WTC11 (cell line): ENCODE results near the gene SLC8A1. TPM values are rescaled to one million over a fixed set of nuclear protein-coding genes. Genes with fewer than 3 reads are reported as not detected.

Experiments used
- ATAC-seq: fragments of 200-7000 bp; cut with Tn5 transposase; 2 replicates; pipeline ENCODE4 v1.10.0; 2021; ENCODE audit warnings: mild to moderate bottlenecking, moderate library complexity
- CTCF ChIA-PET: fragments of 300-600 bp; sonication (Branson Sonifier 250); formaldehyde crosslinking; loops from one replicate; lab custom pipeline; 2021; ENCODE audit warnings: antibody characterized with exemption; lab: Charles Lee
- POLR2A ChIA-PET: fragments of 350-600 bp; sonication (Branson Sonifier 250); formaldehyde crosslinking; loops from one replicate; lab custom pipeline; 2021; ENCODE audit warnings: antibody characterized with exemption; lab: Charles Lee
- DNase-seq: peaks from one replicate; pipeline ENCODE4 v3.0.0; 2021; ENCODE audit warnings: low spot score
- H3K27ac Mint-ChIP-seq: 2 replicates; pipeline ENCODE4 v1.8.0; 2021; ENCODE audit warnings: mixed read lengths
- H3K27me3 Mint-ChIP-seq: 2 replicates; pipeline ENCODE4 v1.8.0; 2021; ENCODE audit warnings: low read depth, mild to moderate bottlenecking, moderate library complexity, mixed read lengths
- H3K36me3 Mint-ChIP-seq: 2 replicates; pipeline ENCODE4 v1.8.0; 2021; ENCODE audit warnings: mixed read lengths
- H3K4me1 Mint-ChIP-seq: 2 replicates; pipeline ENCODE4 v1.8.0; 2022; ENCODE audit warnings: mixed read lengths
- H3K4me3 Mint-ChIP-seq: 2 replicates; pipeline ENCODE4 v1.8.0; 2021; ENCODE audit warnings: mild to moderate bottlenecking, moderate library complexity, mixed read lengths
- H3K9me3 Mint-ChIP-seq: 2 replicates; pipeline ENCODE4 v1.8.0; 2021; ENCODE audit warnings: mixed read lengths
- CREB1 ChIP-seq: sonication (generic); formaldehyde crosslinking; IDR thresholded peaks from 2 replicates; pipeline ENCODE4 v1.8.0; 2023; ENCODE audit warnings: mild to moderate bottlenecking, missing genetic modification reagents
- GRHL2 ChIP-seq: fragments of 250-450 bp; sonication (Bioruptor Pico); IDR thresholded peaks from 2 replicates; pipeline ENCODE4 v1.8.0; 2022; ENCODE audit warnings: mild to moderate bottlenecking, moderate library complexity; ENCODE audit not compliant: insufficient replicate concordance, severe bottlenecking
- GTF2I ChIP-seq: fragments of 250-450 bp; sonication (Bioruptor Pico); conservative IDR thresholded peaks from 2 replicates; pipeline ENCODE4 v1.4.0; 2021; ENCODE audit warnings: mild to moderate bottlenecking
- MXD4 ChIP-seq: fragments of 250-450 bp; sonication (Bioruptor Pico); IDR thresholded peaks from 2 replicates; pipeline ENCODE4 v1.8.0; 2021; ENCODE audit warnings: mild to moderate bottlenecking, moderate library complexity, borderline replicate concordance
- MYBL2 ChIP-seq: sonication (generic); formaldehyde crosslinking; IDR thresholded peaks from 2 replicates; pipeline ENCODE4 v1.8.1; 2023; ENCODE audit warnings: mild to moderate bottlenecking, moderate library complexity, missing genetic modification reagents
- ZNF396 ChIP-seq: fragments of 250-450 bp; sonication (Bioruptor Pico); IDR thresholded peaks from 2 replicates; pipeline ENCODE4 v1.8.0; 2021; ENCODE audit warnings: mild to moderate bottlenecking, moderate library complexity, borderline replicate concordance
- ZNF671 ChIP-seq: fragments of 250-450 bp; sonication (Bioruptor Pico); IDR thresholded peaks from 2 replicates; pipeline ENCODE4 v1.8.0; 2021; ENCODE audit warnings: mild to moderate bottlenecking
- total RNA-seq: library from RNA; stranded (reverse); gene quantifications from 3 replicates; pipeline ENCODE4 v1.2.3, GENCODE V29; 2021
- TF ChIP-seq, protein P1 (sequence below): fragments of 250-450 bp; sonication (Bioruptor Pico); IDR thresholded peaks from 2 replicates; pipeline ENCODE4 v1.9.0; 2021; ENCODE audit warnings: mild to moderate bottlenecking, borderline replicate concordance
- TF ChIP-seq, protein P2 (sequence below): sonication (generic); formaldehyde crosslinking; IDR thresholded peaks from 2 replicates; pipeline ENCODE4 v1.8.1; 2022; ENCODE audit warnings: missing genetic modification reagents, borderline replicate concordance
- TF ChIP-seq, protein P3 (sequence below): sonication (generic); formaldehyde crosslinking; IDR thresholded peaks from 2 replicates; pipeline ENCODE4 v1.8.0; 2022; ENCODE audit warnings: missing genetic modification reagents
- TF ChIP-seq, protein P4 (sequence below): sonication (generic); formaldehyde crosslinking; IDR thresholded peaks from 2 replicates; pipeline ENCODE4 v1.8.1; 2023; ENCODE audit warnings: mild to moderate bottlenecking, missing genetic modification reagents
- TF ChIP-seq, protein P5 (sequence below): fragments of 250-450 bp; sonication (Bioruptor Pico); IDR thresholded peaks from 2 replicates; pipeline ENCODE4 v1.9.0; 2021; ENCODE audit warnings: mild to moderate bottlenecking
- TF ChIP-seq, protein P6 (sequence below): sonication (generic); formaldehyde crosslinking; conservative IDR thresholded peaks from 2 replicates; pipeline ENCODE4 v1.8.1; 2023; ENCODE audit warnings: mild to moderate bottlenecking, low read depth, missing genetic modification reagents, moderate library complexity
- TF ChIP-seq, protein P7 (sequence below): sonication (generic); formaldehyde crosslinking; IDR thresholded peaks from 2 replicates; pipeline ENCODE4 v1.8.1; 2023; ENCODE audit warnings: mild to moderate bottlenecking, missing genetic modification reagents

The SLC8A1 gene
- total RNA-seq, 1 experiment from 2014 or later, result 2.6 TPM

DNA sequence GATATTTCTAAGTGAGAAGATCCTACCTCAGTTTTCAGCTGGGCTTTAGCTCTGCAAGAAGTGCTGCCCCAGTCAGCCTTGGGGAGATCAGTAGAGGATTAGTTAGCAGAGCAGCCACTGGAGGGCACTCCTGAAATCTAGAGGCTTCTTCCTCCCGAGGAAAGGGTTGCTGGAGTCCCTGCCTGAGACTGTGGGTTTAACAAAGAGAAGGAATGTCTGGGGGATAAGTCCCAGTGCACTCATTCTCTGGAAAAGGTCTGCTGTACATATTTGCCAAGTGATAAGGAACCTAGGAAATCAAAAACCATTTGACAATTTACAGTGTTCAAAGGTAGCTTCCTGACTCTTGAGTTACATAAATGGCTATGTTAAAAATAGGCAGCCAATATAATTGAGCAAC is 207.2 kb downstream of the SLC8A1 start:
- no peak overlapping the region for H3K27ac Mint-ChIP-seq

More for the DNA sequence above, 207.2 kb downstream of the SLC8A1 start:
- peak; percentile 95 for ATAC-seq
- peaks cover 2% of the 10 kb centered on the region; the same call in 1 of the 2 replicates for H3K36me3 Mint-ChIP-seq
- DNase-seq, result peak; percentile 72
- TF ChIP-seq, protein P1, sequence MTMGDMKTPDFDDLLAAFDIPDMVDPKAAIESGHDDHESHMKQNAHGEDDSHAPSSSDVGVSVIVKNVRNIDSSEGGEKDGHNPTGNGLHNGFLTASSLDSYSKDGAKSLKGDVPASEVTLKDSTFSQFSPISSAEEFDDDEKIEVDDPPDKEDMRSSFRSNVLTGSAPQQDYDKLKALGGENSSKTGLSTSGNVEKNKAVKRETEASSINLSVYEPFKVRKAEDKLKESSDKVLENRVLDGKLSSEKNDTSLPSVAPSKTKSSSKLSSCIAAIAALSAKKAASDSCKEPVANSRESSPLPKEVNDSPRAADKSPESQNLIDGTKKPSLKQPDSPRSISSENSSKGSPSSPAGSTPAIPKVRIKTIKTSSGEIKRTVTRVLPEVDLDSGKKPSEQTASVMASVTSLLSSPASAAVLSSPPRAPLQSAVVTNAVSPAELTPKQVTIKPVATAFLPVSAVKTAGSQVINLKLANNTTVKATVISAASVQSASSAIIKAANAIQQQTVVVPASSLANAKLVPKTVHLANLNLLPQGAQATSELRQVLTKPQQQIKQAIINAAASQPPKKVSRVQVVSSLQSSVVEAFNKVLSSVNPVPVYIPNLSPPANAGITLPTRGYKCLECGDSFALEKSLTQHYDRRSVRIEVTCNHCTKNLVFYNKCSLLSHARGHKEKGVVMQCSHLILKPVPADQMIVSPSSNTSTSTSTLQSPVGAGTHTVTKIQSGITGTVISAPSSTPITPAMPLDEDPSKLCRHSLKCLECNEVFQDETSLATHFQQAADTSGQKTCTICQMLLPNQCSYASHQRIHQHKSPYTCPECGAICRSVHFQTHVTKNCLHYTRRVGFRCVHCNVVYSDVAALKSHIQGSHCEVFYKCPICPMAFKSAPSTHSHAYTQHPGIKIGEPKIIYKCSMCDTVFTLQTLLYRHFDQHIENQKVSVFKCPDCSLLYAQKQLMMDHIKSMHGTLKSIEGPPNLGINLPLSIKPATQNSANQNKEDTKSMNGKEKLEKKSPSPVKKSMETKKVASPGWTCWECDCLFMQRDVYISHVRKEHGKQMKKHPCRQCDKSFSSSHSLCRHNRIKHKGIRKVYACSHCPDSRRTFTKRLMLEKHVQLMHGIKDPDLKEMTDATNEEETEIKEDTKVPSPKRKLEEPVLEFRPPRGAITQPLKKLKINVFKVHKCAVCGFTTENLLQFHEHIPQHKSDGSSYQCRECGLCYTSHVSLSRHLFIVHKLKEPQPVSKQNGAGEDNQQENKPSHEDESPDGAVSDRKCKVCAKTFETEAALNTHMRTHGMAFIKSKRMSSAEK (CRISPR knock-in tag), result no peak
- TF ChIP-seq ZNF396 (CRISPR knock-in tag) (no peak), MXD4 (CRISPR knock-in tag) (no peak), CREB1 (CRISPR knock-in tag) (no peak), MYBL2 (CRISPR knock-in tag) (no peak), ZNF671 (no peak), GTF2I (CRISPR knock-in tag) (no peak), GRHL2 (no peak)
- TF ChIP-seq, protein P2, sequence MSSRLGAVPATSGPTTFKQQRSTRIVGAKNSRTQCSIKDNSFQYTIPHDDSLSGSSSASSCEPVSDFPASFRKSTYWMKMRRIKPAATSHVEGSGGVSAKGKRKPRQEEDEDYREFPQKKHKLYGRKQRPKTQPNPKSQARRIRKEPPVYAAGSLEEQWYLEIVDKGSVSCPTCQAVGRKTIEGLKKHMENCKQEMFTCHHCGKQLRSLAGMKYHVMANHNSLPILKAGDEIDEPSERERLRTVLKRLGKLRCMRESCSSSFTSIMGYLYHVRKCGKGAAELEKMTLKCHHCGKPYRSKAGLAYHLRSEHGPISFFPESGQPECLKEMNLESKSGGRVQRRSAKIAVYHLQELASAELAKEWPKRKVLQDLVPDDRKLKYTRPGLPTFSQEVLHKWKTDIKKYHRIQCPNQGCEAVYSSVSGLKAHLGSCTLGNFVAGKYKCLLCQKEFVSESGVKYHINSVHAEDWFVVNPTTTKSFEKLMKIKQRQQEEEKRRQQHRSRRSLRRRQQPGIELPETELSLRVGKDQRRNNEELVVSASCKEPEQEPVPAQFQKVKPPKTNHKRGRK (CRISPR knock-in tag), result no peak
- TF ChIP-seq, protein P3, sequence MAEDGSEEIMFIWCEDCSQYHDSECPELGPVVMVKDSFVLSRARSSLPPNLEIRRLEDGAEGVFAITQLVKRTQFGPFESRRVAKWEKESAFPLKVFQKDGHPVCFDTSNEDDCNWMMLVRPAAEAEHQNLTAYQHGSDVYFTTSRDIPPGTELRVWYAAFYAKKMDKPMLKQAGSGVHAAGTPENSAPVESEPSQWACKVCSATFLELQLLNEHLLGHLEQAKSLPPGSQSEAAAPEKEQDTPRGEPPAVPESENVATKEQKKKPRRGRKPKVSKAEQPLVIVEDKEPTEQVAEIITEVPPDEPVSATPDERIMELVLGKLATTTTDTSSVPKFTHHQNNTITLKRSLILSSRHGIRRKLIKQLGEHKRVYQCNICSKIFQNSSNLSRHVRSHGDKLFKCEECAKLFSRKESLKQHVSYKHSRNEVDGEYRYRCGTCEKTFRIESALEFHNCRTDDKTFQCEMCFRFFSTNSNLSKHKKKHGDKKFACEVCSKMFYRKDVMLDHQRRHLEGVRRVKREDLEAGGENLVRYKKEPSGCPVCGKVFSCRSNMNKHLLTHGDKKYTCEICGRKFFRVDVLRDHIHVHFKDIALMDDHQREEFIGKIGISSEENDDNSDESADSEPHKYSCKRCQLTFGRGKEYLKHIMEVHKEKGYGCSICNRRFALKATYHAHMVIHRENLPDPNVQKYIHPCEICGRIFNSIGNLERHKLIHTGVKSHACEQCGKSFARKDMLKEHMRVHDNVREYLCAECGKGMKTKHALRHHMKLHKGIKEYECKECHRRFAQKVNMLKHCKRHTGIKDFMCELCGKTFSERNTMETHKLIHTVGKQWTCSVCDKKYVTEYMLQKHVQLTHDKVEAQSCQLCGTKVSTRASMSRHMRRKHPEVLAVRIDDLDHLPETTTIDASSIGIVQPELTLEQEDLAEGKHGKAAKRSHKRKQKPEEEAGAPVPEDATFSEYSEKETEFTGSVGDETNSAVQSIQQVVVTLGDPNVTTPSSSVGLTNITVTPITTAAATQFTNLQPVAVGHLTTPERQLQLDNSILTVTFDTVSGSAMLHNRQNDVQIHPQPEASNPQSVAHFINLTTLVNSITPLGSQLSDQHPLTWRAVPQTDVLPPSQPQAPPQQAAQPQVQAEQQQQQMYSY (CRISPR knock-in tag), result no peak
- TF ChIP-seq, protein P4, sequence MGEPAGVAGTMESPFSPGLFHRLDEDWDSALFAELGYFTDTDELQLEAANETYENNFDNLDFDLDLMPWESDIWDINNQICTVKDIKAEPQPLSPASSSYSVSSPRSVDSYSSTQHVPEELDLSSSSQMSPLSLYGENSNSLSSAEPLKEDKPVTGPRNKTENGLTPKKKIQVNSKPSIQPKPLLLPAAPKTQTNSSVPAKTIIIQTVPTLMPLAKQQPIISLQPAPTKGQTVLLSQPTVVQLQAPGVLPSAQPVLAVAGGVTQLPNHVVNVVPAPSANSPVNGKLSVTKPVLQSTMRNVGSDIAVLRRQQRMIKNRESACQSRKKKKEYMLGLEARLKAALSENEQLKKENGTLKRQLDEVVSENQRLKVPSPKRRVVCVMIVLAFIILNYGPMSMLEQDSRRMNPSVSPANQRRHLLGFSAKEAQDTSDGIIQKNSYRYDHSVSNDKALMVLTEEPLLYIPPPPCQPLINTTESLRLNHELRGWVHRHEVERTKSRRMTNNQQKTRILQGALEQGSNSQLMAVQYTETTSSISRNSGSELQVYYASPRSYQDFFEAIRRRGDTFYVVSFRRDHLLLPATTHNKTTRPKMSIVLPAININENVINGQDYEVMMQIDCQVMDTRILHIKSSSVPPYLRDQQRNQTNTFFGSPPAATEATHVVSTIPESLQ (CRISPR knock-in tag), result no peak
- TF ChIP-seq, protein P5, sequence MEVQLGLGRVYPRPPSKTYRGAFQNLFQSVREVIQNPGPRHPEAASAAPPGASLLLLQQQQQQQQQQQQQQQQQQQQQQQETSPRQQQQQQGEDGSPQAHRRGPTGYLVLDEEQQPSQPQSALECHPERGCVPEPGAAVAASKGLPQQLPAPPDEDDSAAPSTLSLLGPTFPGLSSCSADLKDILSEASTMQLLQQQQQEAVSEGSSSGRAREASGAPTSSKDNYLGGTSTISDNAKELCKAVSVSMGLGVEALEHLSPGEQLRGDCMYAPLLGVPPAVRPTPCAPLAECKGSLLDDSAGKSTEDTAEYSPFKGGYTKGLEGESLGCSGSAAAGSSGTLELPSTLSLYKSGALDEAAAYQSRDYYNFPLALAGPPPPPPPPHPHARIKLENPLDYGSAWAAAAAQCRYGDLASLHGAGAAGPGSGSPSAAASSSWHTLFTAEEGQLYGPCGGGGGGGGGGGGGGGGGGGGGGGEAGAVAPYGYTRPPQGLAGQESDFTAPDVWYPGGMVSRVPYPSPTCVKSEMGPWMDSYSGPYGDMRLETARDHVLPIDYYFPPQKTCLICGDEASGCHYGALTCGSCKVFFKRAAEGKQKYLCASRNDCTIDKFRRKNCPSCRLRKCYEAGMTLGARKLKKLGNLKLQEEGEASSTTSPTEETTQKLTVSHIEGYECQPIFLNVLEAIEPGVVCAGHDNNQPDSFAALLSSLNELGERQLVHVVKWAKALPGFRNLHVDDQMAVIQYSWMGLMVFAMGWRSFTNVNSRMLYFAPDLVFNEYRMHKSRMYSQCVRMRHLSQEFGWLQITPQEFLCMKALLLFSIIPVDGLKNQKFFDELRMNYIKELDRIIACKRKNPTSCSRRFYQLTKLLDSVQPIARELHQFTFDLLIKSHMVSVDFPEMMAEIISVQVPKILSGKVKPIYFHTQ (CRISPR knock-in tag), result no peak
- TF ChIP-seq, protein P6, sequence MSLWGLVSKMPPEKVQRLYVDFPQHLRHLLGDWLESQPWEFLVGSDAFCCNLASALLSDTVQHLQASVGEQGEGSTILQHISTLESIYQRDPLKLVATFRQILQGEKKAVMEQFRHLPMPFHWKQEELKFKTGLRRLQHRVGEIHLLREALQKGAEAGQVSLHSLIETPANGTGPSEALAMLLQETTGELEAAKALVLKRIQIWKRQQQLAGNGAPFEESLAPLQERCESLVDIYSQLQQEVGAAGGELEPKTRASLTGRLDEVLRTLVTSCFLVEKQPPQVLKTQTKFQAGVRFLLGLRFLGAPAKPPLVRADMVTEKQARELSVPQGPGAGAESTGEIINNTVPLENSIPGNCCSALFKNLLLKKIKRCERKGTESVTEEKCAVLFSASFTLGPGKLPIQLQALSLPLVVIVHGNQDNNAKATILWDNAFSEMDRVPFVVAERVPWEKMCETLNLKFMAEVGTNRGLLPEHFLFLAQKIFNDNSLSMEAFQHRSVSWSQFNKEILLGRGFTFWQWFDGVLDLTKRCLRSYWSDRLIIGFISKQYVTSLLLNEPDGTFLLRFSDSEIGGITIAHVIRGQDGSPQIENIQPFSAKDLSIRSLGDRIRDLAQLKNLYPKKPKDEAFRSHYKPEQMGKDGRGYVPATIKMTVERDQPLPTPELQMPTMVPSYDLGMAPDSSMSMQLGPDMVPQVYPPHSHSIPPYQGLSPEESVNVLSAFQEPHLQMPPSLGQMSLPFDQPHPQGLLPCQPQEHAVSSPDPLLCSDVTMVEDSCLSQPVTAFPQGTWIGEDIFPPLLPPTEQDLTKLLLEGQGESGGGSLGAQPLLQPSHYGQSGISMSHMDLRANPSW (CRISPR knock-in tag), result no peak
- TF ChIP-seq, protein P7, sequence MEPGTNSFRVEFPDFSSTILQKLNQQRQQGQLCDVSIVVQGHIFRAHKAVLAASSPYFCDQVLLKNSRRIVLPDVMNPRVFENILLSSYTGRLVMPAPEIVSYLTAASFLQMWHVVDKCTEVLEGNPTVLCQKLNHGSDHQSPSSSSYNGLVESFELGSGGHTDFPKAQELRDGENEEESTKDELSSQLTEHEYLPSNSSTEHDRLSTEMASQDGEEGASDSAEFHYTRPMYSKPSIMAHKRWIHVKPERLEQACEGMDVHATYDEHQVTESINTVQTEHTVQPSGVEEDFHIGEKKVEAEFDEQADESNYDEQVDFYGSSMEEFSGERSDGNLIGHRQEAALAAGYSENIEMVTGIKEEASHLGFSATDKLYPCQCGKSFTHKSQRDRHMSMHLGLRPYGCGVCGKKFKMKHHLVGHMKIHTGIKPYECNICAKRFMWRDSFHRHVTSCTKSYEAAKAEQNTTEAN, result no peak
- peaks cover 11% of the 10 kb centered on the region for H3K9me3 Mint-ChIP-seq
- CTCF ChIA-PET, result interaction anchor here (0.6 to 3.8 kb wide), 20 partner anchors 9 to 1167 kb away, joined by 3 to 46 read pairs (median 4); no protein-coding TSS in a partner anchor
- H3K4me3 Mint-ChIP-seq, result no peak overlapping the region
- peaks cover 39% of the 10 kb centered on the region for H3K4me1 Mint-ChIP-seq
- POLR2A ChIA-PET, result no interaction called here
- H3K27me3 Mint-ChIP-seq, result no peaks in the 10 kb centered on the region
